ENCODE measurements around the gene TSPAN33.
A peak's percentile ranks its signal among the peaks of the same experiment; 100 is the strongest.

Gene TSPAN33

GRCh38 chr7:129144095-129144833 is at the start of gene TSPAN33:
TSPAN33 (plus strand) TSS chr7:129144707; CDS start chr7:129144981, 274 bp downstream.
- DNase-seq: peak; percentile 48
- TF ChIP-seq, protein P1, sequence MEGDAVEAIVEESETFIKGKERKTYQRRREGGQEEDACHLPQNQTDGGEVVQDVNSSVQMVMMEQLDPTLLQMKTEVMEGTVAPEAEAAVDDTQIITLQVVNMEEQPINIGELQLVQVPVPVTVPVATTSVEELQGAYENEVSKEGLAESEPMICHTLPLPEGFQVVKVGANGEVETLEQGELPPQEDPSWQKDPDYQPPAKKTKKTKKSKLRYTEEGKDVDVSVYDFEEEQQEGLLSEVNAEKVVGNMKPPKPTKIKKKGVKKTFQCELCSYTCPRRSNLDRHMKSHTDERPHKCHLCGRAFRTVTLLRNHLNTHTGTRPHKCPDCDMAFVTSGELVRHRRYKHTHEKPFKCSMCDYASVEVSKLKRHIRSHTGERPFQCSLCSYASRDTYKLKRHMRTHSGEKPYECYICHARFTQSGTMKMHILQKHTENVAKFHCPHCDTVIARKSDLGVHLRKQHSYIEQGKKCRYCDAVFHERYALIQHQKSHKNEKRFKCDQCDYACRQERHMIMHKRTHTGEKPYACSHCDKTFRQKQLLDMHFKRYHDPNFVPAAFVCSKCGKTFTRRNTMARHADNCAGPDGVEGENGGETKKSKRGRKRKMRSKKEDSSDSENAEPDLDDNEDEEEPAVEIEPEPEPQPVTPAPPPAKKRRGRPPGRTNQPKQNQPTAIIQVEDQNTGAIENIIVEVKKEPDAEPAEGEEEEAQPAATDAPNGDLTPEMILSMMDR (IDR thresholded peaks at IDR 0.05; ENCODE audit: low read depth, low read length, missing control alignments): no peak
- H3K27me3 ChIP-seq (replicated peaks): peaks cover 9% of the 10 kb centered on the region
- peak within 1 kb of the TSS; percentile 37 for H3K4me3 ChIP-seq (ENCODE audit: low read depth, low read length)
- no peaks in the 10 kb centered on the region for H3K36me3 ChIP-seq (replicated peaks)
- in situ Hi-C loops (cut with HindIII; ENCODE audit: low pct_ligation_motif_present, low sequenced_read_pairs): no loop called here
- no peak within 1 kb of the TSS for H3K27ac ChIP-seq

DNA sequence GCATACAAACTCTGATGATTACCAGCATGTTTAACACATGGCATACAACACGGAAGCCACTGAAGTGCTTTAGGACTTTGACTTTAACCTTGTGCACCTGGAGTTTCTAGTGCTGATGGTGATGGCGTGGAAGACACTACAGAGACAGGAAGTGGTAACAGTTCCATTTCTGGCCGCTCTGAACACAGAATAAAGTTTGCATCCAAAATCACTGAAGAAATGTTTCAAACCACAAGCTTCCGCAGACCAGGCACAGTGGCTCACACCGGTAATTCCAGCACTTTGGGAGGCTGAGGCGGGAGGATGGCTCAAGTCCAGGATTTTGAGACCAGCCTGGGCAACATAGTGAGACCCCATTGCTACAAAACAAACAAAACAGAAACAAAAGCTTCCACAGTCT is 49.2 kb upstream of the TSPAN33 start:
- Histone ChIP-seq H3K27ac (no peak overlapping the region), H3K27me3 (replicated peaks) (no peaks in the 10 kb centered on the region), H3K36me3 (replicated peaks) (no peaks in the 10 kb centered on the region), H3K4me3 (ENCODE audit: low read depth, low read length) (no peak overlapping the region)
- TF ChIP-seq, protein P1 (IDR thresholded peaks at IDR 0.05; ENCODE audit: low read depth, low read length, missing control alignments): no peak
- no peak for DNase-seq
- in situ Hi-C loops (cut with HindIII; ENCODE audit: low pct_ligation_motif_present, low sequenced_read_pairs): loop anchor here (25.0 kb wide), 1 partner anchor 183 kb away; the partner anchor contains the start of gene KCP

- H3K27me3 ChIP-seq (replicated peaks): peaks cover 2% of the 10 kb centered on the region
- H3K27ac ChIP-seq: no peak overlapping the region
- no peaks in the 10 kb centered on the region for H3K36me3 ChIP-seq (replicated peaks)
- no peak for DNase-seq
- no peak overlapping the region for H3K4me3 ChIP-seq (ENCODE audit: low read depth, low read length)
- in situ Hi-C loops (cut with HindIII; ENCODE audit: low pct_ligation_motif_present, low sequenced_read_pairs): loop anchor here (25.0 kb wide), 1 partner anchor 186 kb away; the partner anchor contains the start of gene KCP
- TF ChIP-seq, protein P1 (IDR thresholded peaks at IDR 0.05; ENCODE audit: low read depth, low read length, missing control alignments): no peak
Observed at GRCh38 chr7:129098409-129099084, 46.0 kb upstream of the TSPAN33 start.

GRCh38 chr7:129100827-129101166 is 43.7 kb upstream of the TSPAN33 start:
- no peak for DNase-seq
- TF ChIP-seq, protein P1 (IDR thresholded peaks at IDR 0.05; ENCODE audit: low read depth, low read length, missing control alignments): no peak
- Histone ChIP-seq H3K27me3 (replicated peaks) (peaks cover 2% of the 10 kb centered on the region), H3K36me3 (replicated peaks) (no peaks in the 10 kb centered on the region), H3K4me3 (ENCODE audit: low read depth, low read length) (no peak overlapping the region), H3K27ac (no peak overlapping the region)
- in situ Hi-C loops (cut with HindIII; ENCODE audit: low pct_ligation_motif_present, low sequenced_read_pairs): no loop called here

GRCh38 chr7:129101746-129102145 is 42.8 kb upstream of the TSPAN33 start:
- no peak for DNase-seq
- in situ Hi-C loops (cut with HindIII; ENCODE audit: low pct_ligation_motif_present, low sequenced_read_pairs): no loop called here
- Histone ChIP-seq H3K27ac (no peak overlapping the region), H3K27me3 (replicated peaks) (peaks cover 2% of the 10 kb centered on the region), H3K4me3 (ENCODE audit: low read depth, low read length) (no peak overlapping the region), H3K36me3 (replicated peaks) (no peaks in the 10 kb centered on the region)
- TF ChIP-seq, protein P1 (IDR thresholded peaks at IDR 0.05; ENCODE audit: low read depth, low read length, missing control alignments): no peak

All from brain microvascular endothelial cell (primary cell).